Gastroesophageal sphincter (tissue), 4 donors: Measurements from ENCODE around the gene UBE2S. TPM values are rescaled to one million over a fixed set of nuclear protein-coding genes. Genes with fewer than 3 reads are reported as not detected.

Source experiments
- ATAC-seq: fragments of 150-250 bp; one replicate; pipeline ENCODE4 v1.9.1; 2016; ENCODE audit warnings: mild to moderate bottlenecking, moderate library complexity
- H3K27ac ChIP-seq, 4 donors: fragments of 200-600 bp; sonication (generic) in 3 of 4; 1 replicate in 3 of 4; 2 replicates in 1 of 4; pipeline ENCODE4 v1.5.1; 2016 to 2019
- H3K27me3 ChIP-seq: fragments of 200-600 bp; sonication (generic); one replicate; pipeline ENCODE4 v1.5.1; 2019
- H3K36me3 ChIP-seq, 2 donors: fragments of 200-600 bp; sonication (generic); one replicate each; pipeline ENCODE4 v1.5.1; 2019; ENCODE audit warnings: control low read depth in 1 of 2
- H3K4me1 ChIP-seq, 3 donors: fragments of 200-600 bp; sonication (generic); 1 replicate in 2 of 3; 2 replicates in 1 of 3; pipeline ENCODE4 v1.5.1; 2016 to 2019; ENCODE audit warnings: control low read depth in 2 of 3
- H3K4me3 ChIP-seq, 2 donors: fragments of 200-600 bp; sonication (generic); one replicate each; pipeline ENCODE4 v1.5.1; 2019; ENCODE audit warnings: mild to moderate bottlenecking in 1 of 2, moderate library complexity in 1 of 2
- H3K9me3 ChIP-seq, 3 donors: fragments of 200-600 bp; sonication (generic); one replicate each; pipeline ENCODE4 v1.5.1; 2017 to 2019; ENCODE audit warnings: control low read depth in 2 of 3
- CTCF ChIP-seq, 4 experiments: fragments of 200-600 bp in 2 of 4; fragments of 450-650 bp in 2 of 4; sonication (generic) in 1 of 4; IDR thresholded peaks; one replicate each; pipeline ENCODE4 v1.5.1; 2017 to 2019; ENCODE audit warnings: antibody characterized with exemption in 4 of 4, mild to moderate bottlenecking in 2 of 4, moderate library complexity in 2 of 4
- EP300 ChIP-seq: sonication (generic); formaldehyde crosslinking; IDR thresholded peaks from one replicate; pipeline ENCODE4 v1.6.1; 2017; ENCODE audit warnings: antibody characterized with exemption, mild to moderate bottlenecking
- POLR2A ChIP-seq, 2 donors: fragments of 450-650 bp; IDR thresholded peaks; one replicate each; pipeline ENCODE4 v1.6.1; 2017; ENCODE audit warnings: antibody characterized with exemption in 2 of 2, mild to moderate bottlenecking in 2 of 2, moderate library complexity in 1 of 2
- POLR2AphosphoS5 ChIP-seq: sonication (generic); formaldehyde crosslinking; IDR thresholded peaks from one replicate; pipeline ENCODE4 v1.6.1; 2017; ENCODE audit warnings: antibody characterized with exemption
- WGBS, 2 donors: methylation state at CpG; one replicate each; pipeline ENCODE4 v1.1.5; 2018; ENCODE audit warnings: low coverage in 1 of 2; 5-methylcytosine and 5-hydroxymethylcytosine counted together
- total RNA-seq, 4 donors: library from RNA; depleted of rRNA; stranded (reverse); fragments of >200 nt; gene quantifications; one replicate each; pipeline ENCODE4 v1.1.0, GENCODE V29; 2016

The UBE2S gene
- total RNA-seq, 4 donors from 2014 or later, result 12.6 to 17.7 (median 15.4) TPM

- Histone ChIP-seq H3K36me3 (no peaks in the 10 kb centered on the region), H3K9me3 (no peaks in the 10 kb centered on the region), H3K27me3 (peaks cover 72% of the 10 kb centered on the region), H3K4me3 (no peak overlapping the region), H3K27ac (no peak overlapping the region), H3K4me1 (no peaks in the 10 kb centered on the region)
- 33 to 68% methylated on average over 1 to 4 of the region's 38 CpGs for WGBS, 2 donors
- TF ChIP-seq POLR2A (IDR thresholded peaks at IDR 0.05) (no peak), EP300 (no peak), POLR2AphosphoS5 (no peak), CTCF (IDR thresholded peaks at IDR 0.05) (no peak)
- no peak for ATAC-seq
Observed at GRCh38 chr19:55362174-55362989, 45.2 kb downstream of the UBE2S start.

DNA sequence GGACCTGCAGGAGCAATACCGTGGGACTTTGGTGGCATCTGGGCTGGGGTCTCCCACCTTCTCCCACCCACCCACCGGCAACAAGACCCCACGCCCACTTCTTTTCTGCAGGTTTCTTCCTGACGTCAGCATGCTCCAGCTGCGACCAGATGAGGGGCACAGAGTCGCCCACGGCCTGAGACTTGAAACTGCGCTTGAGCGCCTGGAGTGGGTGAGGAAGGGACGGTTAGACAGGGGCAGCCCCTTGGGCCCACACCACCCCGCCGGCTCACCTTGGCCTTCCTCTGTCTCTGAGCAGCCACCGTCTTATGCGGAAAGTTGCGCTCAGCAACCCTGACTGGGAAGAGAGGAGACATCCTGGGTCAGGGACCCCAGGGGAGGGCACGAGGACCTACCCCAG is 46.7 kb downstream of the UBE2S start:
- H3K27me3 ChIP-seq, result peaks cover 74% of the 10 kb centered on the region
- no peak for ATAC-seq

DNA sequence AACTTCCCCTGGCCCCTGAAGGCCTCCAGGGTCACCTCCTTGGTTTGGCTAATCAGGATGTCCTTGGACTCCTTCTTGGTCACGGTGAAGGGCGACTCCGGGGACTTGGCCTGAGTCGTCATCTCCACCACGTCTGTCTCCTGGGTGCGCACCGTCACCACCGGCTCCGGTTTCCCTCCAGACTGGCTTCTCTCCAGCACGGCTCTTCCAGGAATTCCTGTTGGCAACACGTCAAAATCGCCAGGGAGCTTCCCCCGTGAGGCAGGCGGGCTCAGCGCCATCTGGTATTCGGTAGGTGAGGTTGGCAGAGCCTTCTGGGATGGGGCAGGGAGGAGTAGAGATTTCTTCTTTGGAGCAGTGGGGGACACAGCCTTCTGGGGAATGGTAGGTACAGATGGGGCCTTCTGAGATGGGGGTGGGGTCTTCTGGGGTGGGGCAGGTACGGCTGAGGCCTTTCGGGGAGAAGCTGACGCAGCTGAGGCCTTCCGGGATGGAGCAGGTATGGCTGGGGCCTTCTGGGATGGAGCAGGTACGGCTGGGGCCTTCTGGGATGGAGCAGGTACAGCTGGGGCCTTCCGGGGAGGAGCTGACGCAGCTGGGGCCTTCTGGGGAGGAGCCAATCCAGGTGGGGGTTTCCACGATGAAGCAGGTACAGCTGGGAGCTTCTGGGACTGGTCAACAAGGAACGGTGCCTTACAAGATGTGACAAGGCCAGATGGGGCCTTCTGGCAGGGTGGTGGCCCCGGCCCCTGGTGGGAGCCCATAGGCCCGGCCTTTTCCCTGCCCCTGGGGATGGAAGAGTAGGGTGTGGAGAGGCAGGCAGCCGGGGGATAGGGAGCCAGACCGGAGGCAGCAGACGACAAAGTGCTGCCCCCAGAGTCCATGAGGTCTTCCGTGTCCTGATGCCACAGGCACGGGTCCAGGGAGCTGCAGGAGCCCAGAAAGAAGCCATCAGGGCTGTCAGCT is 48.4 kb downstream of the UBE2S start:
- WGBS, 2 donors, result 80 to 88% methylated on average over 1 to 5 of the region's 32 CpGs
- peaks cover 0 to 11% (median 5%) of the 10 kb centered on the region in 3 donors for H3K4me1 ChIP-seq
- no peaks in the 10 kb centered on the region for H3K36me3 ChIP-seq
- H3K9me3 ChIP-seq, result no peaks in the 10 kb centered on the region
- TF ChIP-seq POLR2AphosphoS5 (no peak), CTCF (IDR thresholded peaks at IDR 0.05) (no peak), POLR2A (IDR thresholded peaks at IDR 0.05) (no peak), EP300 (no peak)
- peaks cover 74% of the 10 kb centered on the region for H3K27me3 ChIP-seq
- ATAC-seq, result no peak
- no peak overlapping the region for H3K4me3 ChIP-seq
- H3K27ac ChIP-seq, result no peak overlapping the region

More for the DNA sequence above, 46.7 kb downstream of the UBE2S start:
- no peak overlapping the region for H3K4me3 ChIP-seq
- 100% methylated on average over 1 of the region's 16 CpGs; no CpG with 5 or more reads in 1 of the 2 donors for WGBS, 2 donors
- H3K36me3 ChIP-seq, result no peaks in the 10 kb centered on the region
- TF ChIP-seq EP300, result no peak
- TF ChIP-seq CTCF (IDR thresholded peaks at IDR 0.05), result no peak
- H3K4me1 ChIP-seq, result no peaks in the 10 kb centered on the region
- no peak overlapping the region for H3K27ac ChIP-seq
- H3K9me3 ChIP-seq, result no peaks in the 10 kb centered on the region

GRCh38 chr19:55358493-55358892 is 49.1 kb downstream of the UBE2S start:
- H3K4me3 ChIP-seq, result no peak overlapping the region
- ATAC-seq, result no peak
- no peaks in the 10 kb centered on the region for H3K9me3 ChIP-seq
- H3K4me1 ChIP-seq, result peaks cover 0 to 18% (median 12%) of the 10 kb centered on the region in 3 donors
- no peaks in the 10 kb centered on the region for H3K36me3 ChIP-seq
- WGBS, 2 donors, result 92% methylated on average over 2 of the region's 19 CpGs; no CpG with 5 or more reads in 1 of the 2 donors
- peaks cover 81% of the 10 kb centered on the region for H3K27me3 ChIP-seq
- no peak overlapping the region for H3K27ac ChIP-seq
- TF ChIP-seq EP300 (no peak), POLR2AphosphoS5 (no peak), CTCF (IDR thresholded peaks at IDR 0.05) (no peak), POLR2A (IDR thresholded peaks at IDR 0.05) (no peak)
